ENCODE measurements around the gene GMPR.

GMPR gene

DNA sequence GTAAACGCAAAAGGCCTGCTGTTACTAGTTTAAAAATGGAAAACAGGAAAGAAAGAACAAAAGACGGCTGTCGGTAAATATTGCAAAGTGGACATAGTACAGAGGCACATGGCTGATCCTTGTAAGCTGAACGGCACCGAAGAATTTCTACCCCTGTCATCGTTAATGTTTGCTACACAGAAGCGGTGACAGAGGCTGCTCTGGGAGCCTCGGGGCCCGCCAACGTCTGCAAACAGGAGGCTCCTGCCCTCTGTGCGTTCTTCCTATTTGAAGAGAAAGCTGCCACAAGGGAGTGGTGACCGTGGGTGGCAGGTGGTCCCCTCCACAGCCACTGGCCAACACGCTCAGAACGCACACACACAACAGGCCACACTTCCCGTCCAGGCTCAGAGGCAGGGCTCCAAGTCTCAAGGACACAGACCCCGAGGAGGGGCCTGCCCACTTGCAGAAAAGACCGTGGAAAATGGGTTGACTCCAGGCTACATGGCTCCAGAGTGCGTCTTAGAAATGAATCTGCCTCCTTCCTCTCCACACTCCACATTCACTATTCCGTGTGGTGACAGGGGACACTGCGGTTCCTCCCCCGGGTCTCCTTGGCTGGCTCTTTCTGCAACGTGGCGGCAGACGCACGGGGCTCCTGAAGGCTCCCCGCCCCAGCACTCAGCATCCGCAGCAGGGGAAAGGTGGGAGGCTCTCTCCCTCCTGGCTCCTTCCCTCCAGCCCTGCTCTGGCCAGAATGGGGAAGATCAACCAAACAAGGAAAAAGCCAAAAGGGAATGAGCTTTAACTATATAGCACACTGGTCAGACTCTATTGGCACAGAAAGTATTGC, 64.5 kb downstream of the GMPR start:
- no peak for DNase-seq (ENCODE audit: low spot score)

DNA sequence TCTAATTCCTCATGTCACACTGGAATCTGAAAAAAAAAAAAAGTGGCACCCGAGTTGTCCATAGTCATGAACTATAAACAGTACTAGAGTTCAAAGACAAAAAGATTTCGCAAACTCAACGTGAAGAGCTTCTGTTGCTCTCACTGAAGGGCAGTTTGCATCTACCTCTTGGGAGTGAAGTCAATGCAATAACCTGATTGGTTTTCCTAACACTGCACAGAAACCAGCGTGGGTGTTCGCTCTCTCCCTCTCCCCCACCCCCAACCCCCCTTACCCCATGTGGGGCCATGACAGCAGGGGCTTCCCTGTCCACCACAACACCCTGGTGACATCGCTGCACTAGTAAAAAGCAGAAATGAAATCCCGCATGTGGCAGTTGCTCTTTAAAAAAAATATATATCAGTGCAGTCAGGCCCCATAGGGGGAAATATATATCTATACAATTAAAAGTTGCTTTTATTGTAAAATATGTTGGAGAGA, 66.9 kb downstream of the GMPR start:
- DNase-seq (ENCODE audit: low spot score): no peak

DNA sequence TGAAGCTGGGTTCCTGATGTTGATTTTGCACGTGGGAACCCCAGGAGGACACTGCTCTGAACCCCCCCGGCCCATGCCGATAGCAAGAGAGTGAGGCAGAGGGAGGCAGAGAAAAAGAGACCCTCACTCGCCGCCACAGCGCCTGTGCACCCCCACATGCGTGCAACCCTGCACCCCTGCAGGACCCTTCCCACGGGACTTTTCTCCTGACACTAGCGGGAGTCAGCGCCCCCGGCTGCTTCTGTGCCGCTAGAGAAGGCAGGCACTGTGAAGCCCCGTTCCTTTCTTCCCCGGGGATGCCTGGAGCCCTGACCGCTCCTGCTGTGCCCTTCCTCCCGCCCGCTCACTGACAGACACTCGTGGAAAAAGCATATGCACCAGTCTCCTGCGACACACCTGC, 67.4 kb downstream of the GMPR start:
- DNase-seq (ENCODE audit: low spot score): no peak

DNA sequence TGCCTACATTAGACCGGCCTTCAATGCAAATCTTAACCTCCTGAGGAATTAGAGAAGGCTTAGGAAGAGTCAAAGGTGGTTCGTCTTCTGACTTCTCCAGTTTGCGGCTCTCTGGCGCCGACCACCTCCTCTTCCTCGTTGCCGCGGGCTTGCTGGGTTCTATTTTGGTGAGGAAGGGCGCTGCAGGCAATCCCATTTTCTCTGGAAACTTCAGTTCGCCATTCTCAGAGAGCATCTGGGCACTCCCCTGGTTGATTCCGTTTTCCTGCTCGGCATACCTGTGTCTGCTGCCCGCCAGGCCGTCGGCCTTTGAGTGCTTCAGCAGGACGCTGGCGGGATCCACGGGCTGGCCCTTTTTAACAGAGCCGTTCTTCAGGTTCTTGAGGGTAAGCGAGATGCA, 67.9 kb downstream of the GMPR start:
- DNase-seq (ENCODE audit: low spot score): no peak

DNA sequence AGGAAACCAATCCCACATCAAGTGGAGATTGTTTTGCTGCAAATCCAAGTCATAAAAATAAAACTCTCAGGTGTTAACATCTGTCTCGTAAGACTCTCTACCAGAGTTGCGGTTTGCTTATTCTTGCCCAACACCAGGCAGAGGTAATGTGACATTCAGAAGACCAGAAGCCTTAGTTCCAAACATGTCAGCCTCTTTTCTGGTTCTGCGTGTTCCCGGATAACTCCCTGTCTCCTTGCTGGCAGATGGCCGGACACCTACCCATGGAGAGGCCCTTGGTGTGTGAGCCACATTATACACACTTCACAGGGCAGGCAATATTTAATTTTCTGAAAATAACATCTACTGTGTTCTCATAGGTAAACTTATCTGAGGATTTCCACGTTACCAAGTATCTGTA, 73.4 kb downstream of the GMPR start:
- no peak for DNase-seq (ENCODE audit: low spot score)

DNA sequence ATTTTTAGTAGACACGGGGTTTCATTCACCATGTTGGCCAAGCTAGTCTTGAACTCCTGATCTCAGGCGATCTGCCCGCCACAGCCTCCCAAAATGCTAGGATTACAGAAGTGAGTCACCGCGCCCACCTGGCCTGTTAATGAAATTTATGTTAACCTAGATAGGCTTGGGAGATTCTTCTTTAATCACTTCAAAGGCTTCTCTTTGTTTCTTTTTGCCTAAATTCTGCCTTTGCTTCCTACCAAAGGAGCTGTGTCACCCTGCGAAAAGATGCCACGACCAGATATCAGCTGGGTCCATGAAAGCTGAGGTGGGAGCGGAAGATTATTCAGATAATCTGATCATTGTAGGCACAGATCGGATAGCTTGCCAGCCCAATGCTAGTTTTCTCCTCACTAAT, 75.3 kb downstream of the GMPR start:
- DNase-seq (ENCODE audit: low spot score): no peak

DNA sequence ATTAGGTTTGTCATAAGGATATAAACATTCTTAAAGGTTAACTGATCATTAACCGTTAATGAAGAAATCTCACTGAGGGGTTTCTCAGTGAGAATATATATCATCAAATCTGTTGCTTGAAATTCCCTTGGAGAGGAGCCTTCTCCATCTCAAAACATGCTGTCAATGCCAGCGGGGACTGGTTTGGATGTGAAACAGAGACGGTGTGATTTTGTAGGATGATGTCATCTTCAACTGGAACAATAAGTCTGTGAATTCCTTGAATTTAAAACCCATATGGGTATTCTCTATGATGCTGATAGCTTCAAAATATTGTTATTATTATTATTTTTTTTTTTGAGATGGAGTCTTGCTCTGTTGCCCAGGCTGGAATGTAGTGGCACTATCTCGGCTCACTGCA, 75.9 kb downstream of the GMPR start:
- DNase-seq (ENCODE audit: low spot score): no peak

DNA sequence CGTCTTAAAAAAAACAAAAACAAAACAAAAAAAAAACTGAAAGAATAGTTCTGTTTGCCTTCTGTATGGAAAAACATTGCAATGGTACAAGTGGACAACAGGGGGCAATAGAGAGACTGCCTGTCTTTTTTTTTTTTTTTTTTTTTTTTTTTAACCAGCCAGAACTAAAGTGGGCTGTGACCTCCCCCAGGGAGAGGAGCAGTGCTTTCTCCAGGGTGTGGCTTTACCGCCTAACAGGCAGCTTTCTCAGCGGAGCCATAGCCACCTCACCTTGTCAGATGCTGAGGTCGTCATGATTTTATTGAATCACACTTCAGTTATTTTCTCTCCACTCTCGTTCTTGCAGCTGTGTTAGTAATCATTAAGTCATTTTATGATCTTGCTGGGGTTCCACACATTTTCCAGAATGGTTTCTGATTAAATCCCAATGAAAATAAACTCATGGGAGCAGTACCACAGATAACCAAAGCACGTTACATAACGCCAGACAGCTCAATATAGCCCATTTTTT, 78.4 kb downstream of the GMPR start:
- peak; percentile 37 for DNase-seq (ENCODE audit: low spot score)

DNA sequence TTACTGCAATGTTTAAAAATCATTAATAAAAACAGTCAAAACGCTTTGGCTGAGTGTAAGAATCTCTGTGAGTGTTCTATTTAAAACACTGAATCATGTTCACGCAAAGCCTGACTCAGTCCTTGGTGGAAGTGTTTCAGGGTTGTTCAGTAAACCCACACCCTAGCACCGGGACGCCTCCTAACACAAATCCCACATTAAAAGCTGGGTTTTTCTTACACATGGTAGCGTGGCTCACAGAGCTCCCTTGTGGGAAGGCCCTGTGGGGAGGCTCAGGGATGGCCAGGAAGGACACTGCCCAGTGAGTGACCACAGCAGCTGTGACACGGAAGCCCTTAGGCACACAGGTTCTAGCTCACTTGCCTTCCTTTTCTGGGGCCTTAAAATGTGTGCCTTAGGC, 80.2 kb downstream of the GMPR start:
- no peak for DNase-seq (ENCODE audit: low spot score)

DNA sequence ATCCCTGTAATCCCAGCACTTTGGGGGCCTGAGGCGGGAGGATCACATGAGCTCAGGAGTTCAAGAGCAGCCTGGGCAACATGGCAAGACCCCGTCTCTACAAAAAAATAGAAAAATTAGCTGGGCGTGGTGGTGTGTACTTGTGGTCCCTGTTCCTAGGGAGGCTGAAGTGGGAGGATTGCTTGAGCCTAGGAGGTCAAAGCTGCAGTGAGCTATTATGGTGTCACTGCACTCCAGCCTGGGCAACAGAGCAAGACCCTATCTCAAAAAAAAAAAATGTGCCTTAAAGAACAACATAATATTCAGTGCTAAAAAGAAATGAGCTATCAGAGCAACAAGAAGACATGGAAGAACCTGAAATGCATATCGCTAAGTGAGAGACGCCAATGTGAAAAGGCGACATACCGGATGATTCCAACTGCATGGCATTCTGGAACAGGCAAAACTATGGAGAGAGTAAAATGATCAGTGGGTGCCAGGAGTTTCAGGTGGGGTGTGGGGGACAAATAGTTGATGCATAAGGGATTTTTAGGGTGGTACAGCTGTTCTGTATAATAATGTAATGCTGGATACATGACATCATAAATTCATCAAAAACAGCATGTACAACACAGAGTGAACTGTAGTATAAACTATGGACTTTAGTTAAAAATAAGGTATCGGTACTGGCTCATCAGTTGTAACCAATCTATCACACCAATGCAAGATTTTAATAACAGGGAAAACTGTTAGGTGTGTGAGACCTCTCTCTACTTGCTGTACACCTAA, 80.8 kb downstream of the GMPR start:
- no peak for DNase-seq (ENCODE audit: low spot score)

DNA sequence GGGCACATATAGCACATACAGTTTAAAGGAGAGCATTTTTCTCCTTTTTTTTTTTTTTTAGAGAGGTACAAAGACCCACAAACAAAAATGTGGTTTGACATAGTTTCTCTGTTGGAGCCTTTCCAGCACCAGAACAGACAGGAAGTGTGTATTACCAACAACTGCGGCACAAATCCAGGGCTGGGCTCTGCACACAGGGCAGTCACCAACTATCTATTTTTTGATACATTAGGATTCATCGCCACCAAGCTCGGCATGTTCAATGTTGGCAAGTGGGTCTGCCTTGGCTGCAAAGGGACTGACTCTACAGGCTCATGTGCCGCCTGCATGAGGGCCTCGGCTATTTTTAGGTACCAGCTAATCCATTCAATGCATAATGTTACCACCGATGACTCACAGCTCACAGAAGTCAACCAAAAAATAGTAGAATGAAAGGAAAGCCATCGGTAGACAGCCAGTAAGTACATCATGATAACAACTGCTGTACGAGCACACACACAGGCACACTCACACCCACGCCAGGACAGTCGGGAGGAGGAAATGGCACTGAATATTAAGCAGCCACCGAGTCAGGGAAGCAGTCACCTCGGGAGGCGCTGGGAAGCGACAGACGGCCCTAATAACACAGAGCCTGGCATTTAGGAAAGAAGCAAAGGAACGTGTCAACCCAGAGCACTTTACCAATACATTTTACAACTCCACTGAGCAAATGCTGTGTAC, 81.6 kb downstream of the GMPR start:
- DNase-seq (ENCODE audit: low spot score): no peak

DNA sequence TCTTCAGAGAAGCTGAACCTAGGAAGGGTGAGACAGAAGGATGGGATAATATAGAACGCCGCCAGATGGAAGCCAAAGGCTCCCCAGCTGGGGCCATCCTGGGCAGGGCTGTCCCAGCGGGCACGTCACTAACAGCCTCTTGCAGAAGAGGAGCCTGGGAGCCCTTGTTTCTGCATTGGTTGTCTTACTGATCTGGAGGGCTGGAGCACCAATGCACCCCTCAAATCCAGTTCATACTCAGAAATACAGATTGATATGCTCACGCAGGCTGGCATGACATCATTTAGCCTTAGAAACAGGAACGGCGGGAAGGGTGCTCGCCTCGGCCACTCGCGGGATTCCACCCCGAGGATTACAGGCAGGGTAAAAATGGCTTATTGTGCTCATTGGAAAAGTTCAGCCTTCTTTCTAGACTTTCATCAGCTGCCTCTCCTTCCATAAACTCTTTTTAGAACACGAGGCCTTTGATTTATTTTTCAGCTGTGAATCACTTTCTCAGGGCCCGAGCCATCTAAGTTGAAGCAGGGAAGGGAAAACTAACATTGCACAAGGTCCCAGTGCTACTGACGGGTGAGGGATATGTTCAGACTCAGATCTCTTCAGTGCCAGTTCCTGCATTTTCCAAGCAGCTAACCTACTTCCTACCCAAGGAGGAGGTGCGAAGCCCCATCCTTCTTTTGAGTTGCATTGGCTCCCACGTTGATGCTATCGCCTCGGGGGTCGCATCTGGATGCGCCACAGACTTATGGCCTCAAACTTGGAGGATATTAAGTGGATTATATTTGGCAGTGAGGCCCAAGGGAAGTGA, 82.3 kb downstream of the GMPR start:
- DNase-seq (ENCODE audit: low spot score): no peak

DNA sequence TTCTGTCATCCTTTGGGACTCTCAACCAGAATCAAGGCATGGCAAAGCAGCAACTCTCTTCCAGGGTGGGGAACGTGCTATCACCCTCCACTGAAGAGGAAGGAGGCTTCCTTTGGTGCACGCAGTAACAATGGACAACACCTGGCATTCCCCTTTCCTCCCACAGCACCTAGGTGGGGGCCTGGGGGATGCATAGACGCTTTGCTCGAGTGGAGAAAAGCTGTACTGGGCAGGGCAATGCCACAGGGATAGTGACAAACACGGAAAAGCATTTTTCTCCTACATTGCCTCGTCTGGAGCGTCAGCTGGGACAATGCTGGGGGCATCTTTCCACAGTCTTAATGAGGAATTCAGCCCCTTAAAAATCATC, 82.9 kb downstream of the GMPR start:
- DNase-seq (ENCODE audit: low spot score): no peak

DNA sequence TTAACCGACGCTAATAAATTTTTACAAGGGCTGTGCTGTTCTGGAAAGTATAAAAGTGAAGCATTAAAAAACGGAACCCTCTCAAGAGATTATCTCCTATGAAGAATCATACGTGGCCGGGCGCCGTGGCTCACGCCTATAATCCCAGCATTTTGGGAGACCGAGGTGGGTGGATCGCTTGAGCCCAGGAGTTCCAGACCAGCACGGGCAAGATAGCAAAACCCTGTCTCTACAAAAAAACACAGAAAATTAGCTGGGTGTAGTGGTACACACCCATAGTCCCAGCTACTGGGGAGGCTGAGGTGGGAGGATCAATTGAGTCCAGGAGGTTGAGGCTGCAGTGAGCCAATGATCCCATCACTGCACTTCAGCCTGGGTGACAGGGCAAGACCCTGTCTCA, 83.4 kb downstream of the GMPR start:
- no peak for DNase-seq (ENCODE audit: low spot score)

DNA sequence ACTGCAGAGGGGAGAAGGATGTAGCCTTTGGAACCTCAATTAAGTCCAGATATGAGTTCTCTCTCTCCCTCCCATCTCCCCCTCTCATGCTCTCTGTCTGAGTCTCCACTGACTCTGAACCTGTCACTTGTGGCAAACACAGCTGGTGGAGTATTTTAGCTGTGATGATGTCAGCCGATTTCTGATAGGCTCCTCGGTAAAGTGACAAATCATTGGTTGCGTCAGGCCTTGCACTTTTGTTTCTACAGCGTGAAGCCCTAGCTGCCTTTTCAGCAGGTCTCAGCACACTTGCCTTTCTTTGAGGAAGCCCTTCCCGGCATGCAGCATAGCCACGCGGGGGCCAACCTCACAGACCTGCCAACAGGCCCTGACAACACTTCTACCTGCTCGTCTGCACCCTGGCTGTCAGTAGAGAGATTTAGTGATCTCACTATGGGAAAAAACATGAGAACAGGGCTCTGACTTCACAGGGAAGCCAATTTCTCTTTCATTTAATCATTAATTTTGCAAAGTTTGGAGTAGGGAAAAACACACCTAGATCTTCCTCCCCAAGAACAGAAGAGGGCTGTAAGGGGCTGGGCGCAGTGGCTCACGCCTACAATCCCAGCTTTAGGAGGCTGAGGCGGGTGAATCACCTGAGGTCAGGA, 84.4 kb downstream of the GMPR start:
- no peak for DNase-seq (ENCODE audit: low spot score)

DNA sequence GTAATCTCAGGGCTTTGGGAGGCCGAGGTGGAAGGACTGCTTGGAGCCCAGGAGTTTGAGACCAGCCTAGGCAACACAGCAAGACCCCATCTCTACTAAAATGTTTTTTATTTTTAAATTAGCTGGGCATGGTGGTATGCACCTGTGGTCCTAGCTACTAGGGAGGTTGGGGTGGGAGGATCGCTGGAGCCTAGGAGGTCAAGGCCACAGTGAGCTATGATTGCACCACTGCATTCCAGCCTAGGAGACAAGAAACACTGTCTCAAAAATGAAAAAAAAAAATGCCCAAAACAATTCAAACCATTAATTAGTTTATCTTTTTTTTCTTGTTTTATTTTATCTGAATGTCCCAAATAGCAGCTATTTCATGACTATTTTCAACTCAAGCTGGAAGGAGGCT, 85.8 kb downstream of the GMPR start:
- DNase-seq (ENCODE audit: low spot score): no peak

DNA sequence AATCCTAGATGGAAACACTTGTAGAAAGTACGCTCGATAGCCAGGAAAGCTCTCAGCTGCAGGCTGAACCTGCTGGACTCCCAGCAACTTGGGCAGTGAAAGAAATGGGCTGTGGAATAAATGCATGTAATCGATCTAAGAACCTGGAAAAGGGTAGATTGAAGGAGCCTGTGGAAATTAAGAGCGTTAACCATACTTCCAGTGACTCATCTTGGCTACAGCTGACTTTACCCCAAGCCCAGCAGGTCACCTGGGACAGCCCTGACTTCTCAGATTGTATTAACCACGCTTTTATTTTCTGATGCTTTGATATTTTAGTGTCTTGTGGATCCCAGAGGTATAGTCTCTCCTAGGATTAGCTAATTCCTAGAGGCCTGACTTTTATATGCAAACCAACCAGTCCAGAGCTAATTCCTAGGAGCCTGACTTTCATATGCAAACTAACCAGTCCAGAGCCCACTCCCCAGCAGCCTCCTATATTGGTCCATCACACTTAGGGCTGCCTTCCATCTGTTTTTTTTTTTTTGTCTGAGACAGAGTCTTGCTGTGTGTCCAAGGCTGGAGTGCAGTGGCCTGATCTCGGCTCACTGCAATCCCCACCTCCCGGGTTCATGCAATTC, 86.3 kb downstream of the GMPR start:
- DNase-seq (ENCODE audit: low spot score): no peak

DNA sequence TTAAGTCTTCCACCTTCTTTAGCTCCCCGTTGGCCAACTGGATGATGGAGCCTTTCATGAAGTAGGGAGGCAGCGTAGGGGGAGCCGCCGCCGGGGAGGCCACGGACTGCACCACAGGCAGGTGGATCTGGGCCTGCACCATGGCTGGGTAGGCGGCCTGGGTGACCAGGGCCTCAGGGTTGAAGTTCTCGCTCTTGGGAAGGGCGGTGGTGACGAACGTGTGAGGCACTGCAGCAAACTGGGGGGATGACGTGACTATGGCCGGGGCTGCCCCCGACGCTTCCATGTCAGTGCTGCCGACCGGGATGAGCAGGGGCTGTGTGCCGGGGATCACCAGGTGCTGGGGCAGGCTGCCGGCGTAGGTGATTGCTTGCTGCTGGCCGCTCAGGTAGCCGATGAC, 88.1 kb downstream of the GMPR start:
- DNase-seq (ENCODE audit: low spot score): no peak

DNA sequence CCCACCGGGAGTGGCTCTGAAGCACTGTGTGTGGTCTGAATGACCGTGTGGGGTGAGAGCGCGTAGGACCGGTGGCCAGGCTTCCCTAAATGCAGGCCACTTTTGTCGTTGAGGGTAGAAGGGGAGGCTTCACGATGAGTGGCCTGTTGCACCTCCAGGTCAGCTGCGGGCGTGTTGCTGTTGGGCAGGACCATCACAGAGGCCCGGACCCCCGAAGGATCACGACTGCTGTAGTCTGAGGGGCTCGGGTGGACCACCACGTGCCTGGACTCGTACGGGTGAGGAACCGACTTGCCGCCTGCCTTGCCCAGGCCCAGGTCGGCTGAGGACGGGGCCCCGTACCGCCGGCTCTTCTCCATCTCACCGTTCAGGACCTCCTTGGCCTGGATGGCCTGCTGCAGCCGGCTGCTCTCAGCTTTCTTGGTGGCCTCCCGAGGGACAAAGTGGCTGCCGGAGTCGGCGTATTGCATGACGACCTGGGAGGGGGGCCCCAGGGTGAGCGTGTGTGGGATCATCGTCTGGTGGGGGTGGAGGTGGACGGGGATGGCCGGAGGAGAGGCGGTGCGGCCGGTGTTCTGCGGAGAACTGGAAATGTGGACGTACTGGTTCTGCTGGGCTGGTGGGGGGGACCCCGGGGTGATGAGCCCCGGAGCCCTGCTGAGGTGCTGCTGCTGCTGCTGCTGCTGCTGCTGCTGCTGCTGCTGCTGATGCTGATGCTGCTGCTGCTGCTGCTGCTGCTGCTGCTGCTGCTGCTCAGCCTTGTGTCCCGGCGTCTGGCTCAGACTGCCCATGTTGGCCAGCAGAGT, 88.8 kb downstream of the GMPR start:
- no peak for DNase-seq (ENCODE audit: low spot score)

DNA sequence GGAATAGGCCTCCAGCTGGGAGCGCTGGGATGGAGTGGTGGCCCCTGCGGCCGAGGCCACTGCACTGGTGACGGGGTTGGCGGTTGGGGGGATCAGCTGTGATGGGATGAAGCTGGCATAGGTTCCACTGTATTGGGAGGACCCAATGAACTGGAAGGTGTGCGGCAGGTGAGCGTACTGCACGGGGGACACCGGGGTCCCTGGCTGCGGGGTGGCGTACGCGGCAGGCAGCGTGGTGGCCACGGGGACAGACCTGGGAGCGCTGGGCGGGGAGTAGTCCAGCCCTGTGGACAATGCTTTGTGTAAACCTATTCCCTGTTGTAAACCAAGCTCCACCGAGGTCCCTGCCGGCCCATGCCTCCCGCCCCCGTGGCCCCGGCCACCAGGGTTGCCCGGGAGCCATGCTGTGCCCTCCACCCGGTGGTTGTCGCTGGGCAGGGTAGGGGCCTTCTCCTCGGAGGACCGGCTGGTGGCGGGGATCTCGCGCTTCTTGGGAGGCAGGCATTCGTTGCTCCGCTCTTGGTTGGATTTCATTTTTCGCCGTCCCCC, 89.5 kb downstream of the GMPR start:
- no peak for DNase-seq (ENCODE audit: low spot score)

All from HuH-7 (cell line).